ENCODE results near the gene PGLYRP3.

- no peak for TF ChIP-seq EZH2phosphoT487 (IDR thresholded peaks at IDR 0.05; ENCODE audit: borderline replicate concordance, low read length)
- no peak for TF ChIP-seq CTCF (IDR thresholded peaks at IDR 0.05; ENCODE audit: low read depth, low read length, poor library complexity, severe bottlenecking)
Observed at GRCh38 chr1:153343040-153343681, 30.4 kb upstream of the PGLYRP3 start.

Measured in DOHH2 (cell line).